GM18951 (cell line): Measurements from ENCODE around the gene STXBP5.

Source experiments
- POLR2A ChIP-seq: IDR thresholded peaks from 4 replicates; pipeline ENCODE4 v1.6.1; 2011; ENCODE audit warnings: mild to moderate bottlenecking; ENCODE audit not compliant: insufficient read length, insufficient read depth; ENCODE audit errors: extremely low read depth
- in situ Hi-C: fragments of 300-500 bp; cut with MboI; formaldehyde crosslinking; loops from one replicate; pipeline ENCODE4 v1.12.0; 2022; ENCODE audit warnings: low sequenced_read_pairs, mixed read lengths, inconsistent platforms; ENCODE audit not compliant: unreplicated experiment

The STXBP5 gene

DNA sequence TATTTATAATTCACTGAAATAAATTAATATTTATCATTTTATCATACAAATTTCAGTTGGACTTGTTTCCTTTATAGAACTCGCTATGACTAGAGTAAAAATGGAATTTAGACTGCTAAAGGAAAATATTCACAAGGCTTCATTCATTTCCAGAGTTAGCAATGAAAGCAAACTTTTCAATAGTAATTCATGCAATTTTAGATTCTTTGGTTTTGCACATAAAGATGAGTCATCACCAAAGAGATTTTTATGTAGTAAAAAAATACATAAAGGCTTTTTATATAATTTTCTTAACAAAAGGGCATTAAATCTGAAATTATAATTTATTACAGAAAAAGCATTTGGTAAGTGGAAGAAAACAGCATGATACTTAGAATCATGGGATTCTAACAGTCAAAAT lies 37.2 kb upstream of the STXBP5 start:
- in situ Hi-C loops = no loop called here
- no peak for TF ChIP-seq POLR2A

DNA sequence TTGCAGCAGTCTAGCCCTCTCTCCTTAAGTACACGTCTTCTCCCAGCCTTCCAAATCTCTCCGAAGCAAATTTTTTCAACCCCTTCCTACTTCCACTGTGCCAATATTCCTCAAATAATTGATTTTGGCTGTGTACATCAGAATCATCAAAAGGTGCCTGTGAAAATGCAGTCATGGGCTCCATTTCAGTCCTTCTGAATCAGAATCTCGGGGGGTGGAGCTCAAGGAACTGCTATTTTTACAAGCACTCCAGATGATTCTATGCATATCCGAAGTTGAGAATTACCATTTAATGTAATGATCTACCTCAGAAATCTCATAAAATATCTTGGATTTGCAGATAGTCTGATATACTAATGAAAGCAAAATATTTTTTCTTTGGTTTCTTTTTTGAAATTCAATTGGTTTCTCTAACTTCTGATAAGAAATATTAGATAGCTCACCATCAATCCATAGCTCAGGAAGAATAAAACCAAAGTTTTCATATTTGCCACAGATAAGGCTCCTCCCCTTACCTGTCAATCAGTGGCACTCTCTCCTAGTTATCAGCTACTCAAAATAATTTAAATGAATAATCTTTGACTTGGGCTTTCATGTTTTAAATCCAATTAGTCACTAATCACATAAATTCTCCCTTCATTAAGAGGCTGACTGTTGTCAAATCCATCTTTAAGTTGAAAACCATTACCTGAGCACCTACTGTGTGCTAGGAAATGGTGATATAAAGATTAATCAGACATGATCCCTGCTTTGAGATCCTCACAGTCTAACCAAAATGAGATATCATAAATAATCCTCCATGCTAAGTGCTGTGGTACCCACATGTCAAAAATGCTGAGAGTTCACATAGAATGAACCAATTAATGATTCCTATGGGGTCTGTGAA lies 36.4 kb upstream of the STXBP5 start:
- TF ChIP-seq POLR2A = no peak
- in situ Hi-C loops = no loop called here

DNA sequence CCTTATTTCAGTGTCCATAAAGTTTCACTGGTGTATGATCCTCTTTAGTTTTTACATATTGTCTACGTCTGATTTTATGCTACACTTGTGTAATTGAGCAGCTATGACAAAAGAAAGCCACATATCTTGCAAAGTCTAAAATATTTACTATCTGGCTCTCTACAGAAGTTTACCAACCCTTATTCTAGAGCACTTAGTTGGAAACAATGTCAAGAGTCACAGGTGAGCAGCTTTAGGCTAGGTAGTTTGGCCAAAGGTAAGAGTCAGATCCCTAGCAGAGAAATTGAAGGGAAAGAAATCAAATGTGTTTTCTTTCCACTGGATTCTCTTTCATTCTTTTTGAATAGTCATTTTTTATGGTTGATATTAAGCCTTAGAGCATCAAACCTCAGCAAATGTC lies 34.7 kb upstream of the STXBP5 start:
- TF ChIP-seq POLR2A = no peak
- in situ Hi-C loops = no loop called here

DNA sequence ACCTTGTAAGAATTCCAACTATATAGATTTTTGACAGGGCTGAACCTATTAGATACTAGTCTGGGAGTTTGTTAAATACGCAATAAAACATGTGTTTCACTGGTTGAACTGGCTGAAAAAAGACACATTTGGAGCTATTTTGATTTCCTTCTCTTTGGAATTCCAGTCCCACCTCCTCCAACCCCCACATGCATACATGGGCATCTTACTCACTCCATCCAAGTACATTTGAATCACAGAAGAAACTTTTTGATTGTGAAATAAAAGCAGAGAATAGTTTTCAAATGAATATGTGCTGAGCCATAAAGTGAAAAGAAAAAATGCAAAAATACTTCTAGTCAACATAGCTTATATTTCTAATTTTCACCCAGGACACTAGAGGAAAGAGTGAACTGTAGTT lies 33.9 kb upstream of the STXBP5 start:
- TF ChIP-seq POLR2A = no peak
- in situ Hi-C loops = no loop called here

DNA sequence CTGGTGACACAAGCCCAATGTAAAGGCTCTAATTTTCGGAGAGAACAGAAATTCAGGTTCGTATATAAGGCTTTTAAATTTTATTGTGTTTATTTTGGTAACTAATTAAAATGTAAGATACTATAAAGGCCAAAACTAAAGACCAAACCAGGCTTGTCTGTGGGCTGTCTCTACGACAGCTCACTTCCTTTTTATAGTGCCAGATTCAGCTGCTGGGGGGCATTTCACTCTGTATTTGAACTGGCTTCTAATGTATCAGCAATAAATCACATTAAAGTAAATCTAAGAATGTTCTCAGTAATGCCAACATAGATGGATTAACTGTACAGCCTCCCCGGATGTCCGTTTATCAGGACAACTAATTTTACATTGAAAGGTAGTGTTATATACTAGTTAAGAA lies 31.1 kb upstream of the STXBP5 start:
- no peak for TF ChIP-seq POLR2A

DNA sequence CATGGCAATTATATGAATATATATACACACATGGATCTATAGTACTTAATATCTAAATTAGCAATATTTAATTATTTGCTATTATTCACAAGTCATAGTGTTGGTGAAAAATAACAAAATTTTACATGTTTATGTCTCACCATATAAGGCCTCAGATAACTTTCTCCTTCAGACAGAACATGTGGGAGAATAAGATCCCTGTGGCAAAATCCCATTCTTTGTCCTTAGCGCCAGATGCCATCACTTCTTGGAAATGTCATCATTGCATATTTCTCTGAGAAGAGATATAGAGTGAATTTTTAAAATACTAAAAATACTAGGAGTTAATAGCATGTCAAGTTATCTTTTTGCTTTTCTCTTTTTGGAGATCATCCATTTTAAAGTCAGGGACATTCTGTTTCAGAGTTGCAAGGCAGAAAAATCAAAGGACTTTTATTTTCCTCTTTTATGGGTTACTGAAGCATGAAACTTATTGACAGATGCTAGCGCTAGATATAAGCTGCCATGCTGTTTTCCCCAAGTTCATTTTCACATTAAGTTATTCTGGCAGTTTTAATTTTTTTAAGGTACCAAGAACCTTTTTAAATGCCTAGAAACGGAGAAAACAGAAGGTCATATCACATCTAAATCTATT lies 30.4 kb upstream of the STXBP5 start:
- TF ChIP-seq POLR2A = no peak
- in situ Hi-C loops = no loop called here

More for the DNA sequence above, 31.1 kb upstream of the STXBP5 start:
- in situ Hi-C loops = no loop called here

DNA sequence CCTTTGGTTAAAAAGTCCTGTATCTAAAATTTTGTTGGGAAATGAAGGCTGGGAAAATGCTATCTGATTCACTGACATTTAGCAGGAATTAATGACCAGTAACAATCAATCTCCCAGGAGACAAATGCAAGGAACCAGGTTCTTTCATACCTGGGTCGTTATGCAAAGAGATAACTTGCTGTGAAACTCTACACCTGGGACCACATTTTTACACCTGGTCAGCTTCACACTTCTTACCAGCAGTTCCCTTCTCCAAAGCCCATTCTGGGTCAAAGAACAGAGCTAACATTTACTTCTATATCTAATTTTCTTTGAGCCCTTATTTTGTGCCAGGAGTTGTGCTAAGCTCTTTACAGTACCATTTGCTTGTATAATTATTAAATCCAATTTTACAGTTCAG lies 27.4 kb upstream of the STXBP5 start:
- in situ Hi-C loops = no loop called here
- TF ChIP-seq POLR2A = no peak

DNA sequence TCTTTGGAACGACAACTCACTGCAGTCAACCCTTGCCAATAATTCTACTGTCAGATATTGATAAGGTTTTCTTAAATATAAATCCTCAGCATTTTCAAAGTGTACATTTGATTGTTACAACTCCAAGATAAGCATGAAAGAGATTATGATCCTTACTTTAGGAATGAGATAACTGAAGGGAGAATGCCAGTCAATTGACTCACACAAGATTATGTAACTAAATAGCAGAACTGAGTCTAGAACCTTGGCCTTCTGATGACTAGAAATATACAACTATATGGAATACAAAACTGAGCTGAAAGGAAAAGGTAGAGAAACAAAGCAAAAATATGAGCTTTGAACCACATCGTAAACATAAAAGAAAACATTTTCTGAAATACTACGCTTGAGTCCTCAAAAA lies 26.9 kb upstream of the STXBP5 start:
- no peak for TF ChIP-seq POLR2A
- in situ Hi-C loops = no loop called here

DNA sequence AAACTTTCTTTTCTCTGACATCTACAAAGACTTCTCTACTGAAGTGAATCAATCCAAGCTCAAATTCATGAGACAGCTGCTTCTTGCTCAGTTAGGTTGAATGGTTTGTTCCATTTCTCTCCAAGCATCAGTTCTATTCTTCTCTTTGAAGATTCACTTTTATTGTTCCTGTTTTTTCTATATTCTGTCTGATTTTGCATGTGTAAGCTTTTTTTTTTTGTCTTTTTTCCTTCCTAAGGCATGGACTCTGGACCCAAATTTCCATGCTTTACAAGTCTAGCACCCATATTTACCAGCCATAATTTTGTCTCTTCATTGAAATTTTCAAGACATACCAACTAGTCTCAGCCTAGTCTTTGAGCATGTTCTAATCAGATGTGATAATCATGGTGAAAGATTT lies 25.9 kb upstream of the STXBP5 start:
- TF ChIP-seq POLR2A = no peak
- in situ Hi-C loops = no loop called here

DNA sequence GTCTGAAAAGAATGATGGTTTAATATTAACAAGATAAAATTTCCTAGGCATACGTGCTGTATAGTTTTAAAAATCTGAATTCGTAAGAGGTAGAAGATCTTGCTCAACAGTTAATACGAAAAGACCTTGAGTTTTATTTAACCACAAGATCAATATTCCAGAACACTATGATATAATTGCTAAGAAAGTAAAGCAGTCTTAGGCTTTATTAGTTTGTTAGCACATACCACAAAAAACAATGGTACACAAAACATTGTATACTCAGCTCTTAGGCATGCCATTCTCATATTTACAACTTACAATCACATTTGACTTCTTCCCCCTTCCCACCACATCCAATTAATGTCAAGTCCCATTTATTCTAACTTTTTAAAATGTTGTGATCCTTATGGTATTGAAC lies 24.4 kb upstream of the STXBP5 start:
- in situ Hi-C loops = no loop called here
- no peak for TF ChIP-seq POLR2A

DNA sequence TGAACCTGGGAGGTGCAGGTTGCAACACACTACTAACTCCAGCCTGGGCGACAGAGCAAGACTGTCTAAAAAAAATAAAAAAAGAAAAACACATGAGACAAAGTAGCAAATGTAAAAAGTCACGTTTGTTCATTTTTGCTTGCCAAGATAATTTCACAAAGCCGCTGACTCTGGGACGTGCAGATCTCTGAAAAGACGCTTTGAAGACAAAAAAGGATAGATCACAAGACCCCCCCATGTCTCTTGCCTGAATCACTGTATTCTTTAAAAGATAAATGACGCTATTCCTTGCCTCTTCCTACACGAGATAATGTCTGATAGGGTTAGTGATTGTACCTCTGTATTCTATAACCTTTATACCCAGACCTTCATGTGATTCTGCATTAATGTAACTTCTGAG lies 23.3 kb upstream of the STXBP5 start:
- in situ Hi-C loops = no loop called here
- TF ChIP-seq POLR2A = no peak

DNA sequence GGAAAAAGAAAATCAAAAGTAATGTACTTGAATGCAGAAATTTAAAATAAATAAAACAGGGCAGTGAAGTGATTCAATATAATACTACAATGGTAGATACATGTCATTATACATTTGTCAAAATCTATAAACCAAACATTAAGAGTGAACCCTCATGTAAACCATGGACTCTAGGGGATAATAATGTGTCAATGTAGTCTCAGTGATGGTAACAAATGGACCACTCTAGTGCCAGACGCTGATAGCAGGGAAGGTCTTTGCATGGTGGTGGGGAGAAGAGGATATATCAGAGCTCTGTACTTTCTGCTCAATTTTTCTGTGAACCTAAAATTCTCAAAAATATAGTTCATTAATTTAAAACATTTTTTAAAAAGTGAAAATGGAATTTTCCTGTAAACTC lies 19.8 kb upstream of the STXBP5 start:
- in situ Hi-C loops = no loop called here
- TF ChIP-seq POLR2A = no peak

DNA sequence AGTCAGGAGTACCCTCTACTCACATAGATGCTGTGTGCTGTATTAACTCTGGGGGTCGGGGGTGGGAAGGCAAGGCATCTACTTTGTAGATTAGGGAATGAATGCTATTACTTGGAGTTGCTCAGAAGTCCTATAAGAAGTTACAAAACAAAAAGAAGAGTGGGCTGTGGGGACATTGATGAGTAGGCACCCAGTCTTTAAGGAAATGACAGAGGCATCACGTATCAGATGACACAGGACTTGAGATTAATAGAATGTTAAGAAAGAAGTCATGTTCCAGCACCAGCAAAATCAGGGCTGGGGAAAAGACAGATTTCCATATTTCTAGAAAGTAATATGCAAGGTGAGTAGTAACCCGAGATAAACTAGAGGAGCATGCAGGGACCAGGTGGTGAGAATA lies 19.0 kb upstream of the STXBP5 start:
- in situ Hi-C loops = no loop called here

DNA sequence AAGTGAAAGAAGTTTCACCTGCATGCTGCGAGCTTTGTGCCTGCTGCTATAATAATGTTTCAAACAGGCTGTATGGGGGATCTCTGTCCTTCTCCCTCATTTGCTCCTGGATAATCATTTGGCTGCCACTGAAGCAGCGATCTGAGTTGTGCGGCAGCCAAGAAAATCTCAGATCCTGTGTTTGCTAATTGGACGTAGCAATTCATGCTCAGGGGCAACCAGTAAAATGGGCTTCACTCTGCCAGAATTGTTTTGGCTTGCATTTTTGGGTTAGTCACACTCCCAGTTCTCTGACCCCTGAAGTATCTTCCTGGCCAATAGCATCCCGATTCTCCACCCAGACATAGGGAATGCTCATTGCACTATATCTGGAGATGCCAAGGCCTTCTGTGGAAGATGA lies 13.7 kb upstream of the STXBP5 start:
- in situ Hi-C loops = no loop called here
- TF ChIP-seq POLR2A = no peak

More for the DNA sequence above, 19.0 kb upstream of the STXBP5 start:
- no peak for TF ChIP-seq POLR2A
